ENCODE results near the gene DNMT3B.

GRCh38 chr20:32849577-32849976 lies 87.4 kb downstream of the DNMT3B start:
- no peak for TF ChIP-seq CTCF (IDR thresholded peaks at IDR 0.05)
- TF ChIP-seq EP300 (IDR thresholded peaks at IDR 0.05), result no peak
- TF ChIP-seq POLR2A (IDR thresholded peaks at IDR 0.05), result no peak
